Measurements from ENCODE around the gene ISLR. TPM values are rescaled to one million over a fixed set of nuclear protein-coding genes. Genes with fewer than 3 reads are reported as not detected.
A peak's percentile ranks its signal among the peaks of the same experiment; 100 is the strongest.

The ISLR gene
- total RNA-seq: 10 to 100 TPM in 9 of 10 donors, 1 to 10 TPM in 1; 9.1 to 19.7 (median 14.1) TPM
- polyA plus RNA-seq: 10 to 100 TPM in 1 of 2 donors, 1 to 10 TPM in 1; 8.8 to 12.2 TPM
- long read RNA-seq, donor 1, partial matches to known transcripts: 3 of 3 reads
- long read RNA-seq, donor 1, other reads (novel, unspliced or antisense): 0 of 3 reads
- long read RNA-seq, donor 2, partial matches to known transcripts: 0 of 10 reads
- long read RNA-seq, donor 2, other reads (novel, unspliced or antisense): 5 of 10 reads
- long read RNA-seq, donor 3, partial matches to known transcripts: 2 of 3 reads
- long read RNA-seq, donor 3, other reads (novel, unspliced or antisense): 0 of 3 reads

- Histone ChIP-seq H3K4me1 (peaks cover 18 to 93% (median 52%) of the 10 kb centered on the region in 9 donors), H3K27me3 (no peaks in the 10 kb centered on the region), H3K27ac (peak within 1 kb of the TSS; percentile 68 to 93 (median 83)), H3K4me3 (peak within 1 kb of the TSS in 9 of 10 donors; percentile 9 to 54 (median 47)), H3K36me3 (no peaks in the 10 kb centered on the region), H3K9me3 (no peaks in the 10 kb centered on the region)
- ATAC-seq (peak; percentile 23 to 70 (median 58)), DNase-seq (peak; percentile 47 to 53)
- no peak for TF ChIP-seq CTCF (IDR thresholded peaks at IDR 0.05)
- intact Hi-C loops (cut with DNase I): loop anchor here in 2 of 10 donors (2.0 to 5.0 kb wide), 2 partner anchors 36 to 37 kb away; no protein-coding TSS in a partner anchor
- 39 to 57% methylated on average over 19 to 20 of the region's 20 CpGs for WGBS, 2 donors
Measured at GRCh38 chr15:74173380-74174218, at the start of gene ISLR. Gene ISLR, plus strand, starts transcription at chr15:74173710. Its CDS starts 1,149 bp downstream, at chr15:74174859.

GRCh38 chr15:74124196-74124595, 49.3 kb upstream of the ISLR start:
- intact Hi-C loops (cut with DNase I): loop anchor here in 2 of 10 donors (2.0 to 10.0 kb wide), 3 partner anchors 121 to 199 kb away; no protein-coding TSS in a partner anchor
- DNase-seq (no peak), ATAC-seq (no peak)
- WGBS, 2 donors: 79 to 81% methylated on average over 3 of the region's 3 CpGs
- H3K36me3 ChIP-seq: no peaks in the 10 kb centered on the region
- H3K9me3 ChIP-seq: no peaks in the 10 kb centered on the region
- TF ChIP-seq CTCF (IDR thresholded peaks at IDR 0.05): no peak
- H3K27me3 ChIP-seq: peaks cover 0 to 76% (median 55%) of the 10 kb centered on the region in 7 donors
- H3K4me3 ChIP-seq: no peak overlapping the region
- no peak overlapping the region for H3K27ac ChIP-seq
- peaks cover 0 to 22% (median 18%) of the 10 kb centered on the region in 9 donors for H3K4me1 ChIP-seq

- 62 to 69% methylated on average over 7 of the region's 7 CpGs for WGBS, 2 donors
- H3K4me1 ChIP-seq: peaks cover 0 to 28% (median 24%) of the 10 kb centered on the region in 9 donors
- H3K27me3 ChIP-seq: peaks cover 0 to 82% (median 61%) of the 10 kb centered on the region in 7 donors
- H3K36me3 ChIP-seq: no peaks in the 10 kb centered on the region
- ATAC-seq (no peak), DNase-seq (no peak)
- no peak overlapping the region for H3K27ac ChIP-seq
- H3K9me3 ChIP-seq: no peaks in the 10 kb centered on the region
- no peak for TF ChIP-seq CTCF (IDR thresholded peaks at IDR 0.05)
- intact Hi-C loops (cut with DNase I): loop anchor here in 9 of 10 donors (2.0 to 10.0 kb wide), 9 partner anchors 72 to 198 kb away; no protein-coding TSS in a partner anchor
- no peak overlapping the region for H3K4me3 ChIP-seq
Measured at GRCh38 chr15:74124759-74125158, 48.8 kb upstream of the ISLR start.

Measured in heart right ventricle (tissue), 16 donors.